GM12875 (cell line): Measurements from ENCODE around the gene FUT2.
"Not testable (repeated sequence)": the region's sequence is repeated elsewhere in the genome, so short reads cannot be mapped to it uniquely, and the experiment has no call there.

ENCODE experiments used
- H3K4me3 ChIP-seq: one replicate; pipeline ENCODE4 v1.5.1; 2011; ENCODE audit warnings: low read depth, low read length, control low read depth
- CTCF ChIP-seq: IDR thresholded peaks from 2 replicates; pipeline ENCODE4 v1.5.1; 2011; ENCODE audit warnings: low read depth, mild to moderate bottlenecking, control low read depth, inconsistent platforms, low read length, moderate library complexity, borderline replicate concordance; ENCODE audit not compliant: insufficient read depth

FUT2 gene

GRCh38 chr19:48676487-48676886 lies 19.3 kb upstream of the FUT2 start:
- no peak overlapping the region for H3K4me3 ChIP-seq
- TF ChIP-seq CTCF: no peak

GRCh38 chr19:48676887-48677286 lies 18.9 kb upstream of the FUT2 start:
- no peak for TF ChIP-seq CTCF
- no peak overlapping the region for H3K4me3 ChIP-seq

- no peak overlapping the region for H3K4me3 ChIP-seq
- no peak for TF ChIP-seq CTCF
Observed at GRCh38 chr19:48678201-48678600, 17.6 kb upstream of the FUT2 start.

GRCh38 chr19:48680006-48680405 lies 15.8 kb upstream of the FUT2 start:
- not testable (repeated sequence) for H3K4me3 ChIP-seq

GRCh38 chr19:48680436-48681126 lies 15.2 kb upstream of the FUT2 start:
- H3K4me3 ChIP-seq: no peak overlapping the region
- no peak for TF ChIP-seq CTCF

- H3K4me3 ChIP-seq: no peak overlapping the region
- no peak for TF ChIP-seq CTCF
Observed at GRCh38 chr19:48681127-48681470, 14.7 kb upstream of the FUT2 start.

GRCh38 chr19:48683349-48683748 lies 12.4 kb upstream of the FUT2 start:
- no peak for TF ChIP-seq CTCF
- H3K4me3 ChIP-seq: no peak overlapping the region

- no peak overlapping the region for H3K4me3 ChIP-seq
- TF ChIP-seq CTCF: no peak
Observed at GRCh38 chr19:48685583-48685982, 10.2 kb upstream of the FUT2 start.
